Measurements from ENCODE around the gene KRTAP5-4. TPM values are rescaled to one million over a fixed set of nuclear protein-coding genes. Genes with fewer than 3 reads are reported as not detected.
"Not testable (repeated sequence)": the region's sequence is repeated elsewhere in the genome, so short reads cannot be mapped to it uniquely, and the experiment has no call there.

KRTAP5-4 gene
- total RNA-seq, 3 donors from 2014 or later, result not detected

DNA sequence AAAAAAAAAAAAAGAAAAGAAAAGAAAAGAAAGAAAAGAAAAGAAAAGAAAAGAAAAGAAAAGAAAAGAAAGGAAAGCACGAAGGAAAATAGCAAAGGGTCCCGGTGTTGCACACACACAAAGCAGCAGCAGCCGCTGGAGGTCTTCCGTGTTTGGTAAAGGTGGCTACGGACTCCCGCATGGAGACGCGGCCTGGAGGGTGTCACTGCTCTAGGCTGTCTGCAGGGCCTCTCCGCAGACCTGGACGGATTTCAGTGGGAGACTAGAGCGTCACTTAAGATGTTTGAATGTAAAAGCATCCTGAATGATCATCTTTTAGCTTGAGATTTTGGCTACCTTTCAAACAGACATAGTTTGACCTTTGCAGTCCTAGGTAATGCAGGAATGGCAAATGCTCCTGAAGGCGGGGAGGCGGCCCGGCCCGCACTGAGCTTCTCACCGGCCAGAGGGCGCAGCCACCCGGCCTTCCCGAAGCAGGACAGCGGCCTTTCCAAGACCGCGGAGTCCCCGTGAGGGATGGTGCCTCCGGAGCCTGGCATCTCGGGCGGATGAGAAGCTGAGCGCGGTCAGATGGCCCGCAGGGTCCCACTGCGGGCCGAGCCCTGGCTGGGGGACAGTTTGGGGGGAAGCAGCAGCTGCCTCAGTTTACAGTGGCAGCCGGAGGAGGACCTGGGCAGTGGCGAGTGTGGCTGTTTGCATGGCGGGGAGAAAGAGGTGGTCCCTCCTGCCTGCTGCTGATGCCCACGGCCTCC, 26.1 kb upstream of the KRTAP5-4 start:
- H3K9me3 Mint-ChIP-seq, result no peaks in the 10 kb centered on the region
- ATAC-seq (no peak), DNase-seq (no peak)
- H3K4me1 Mint-ChIP-seq (ENCODE audit: low read depth), result no peaks in the 10 kb centered on the region
- peaks cover 10% of the 10 kb centered on the region for H3K27me3 Mint-ChIP-seq (ENCODE audit: low read depth)
- no peak overlapping the region for H3K4me3 Mint-ChIP-seq
- no peaks in the 10 kb centered on the region for H3K36me3 Mint-ChIP-seq (ENCODE audit: insufficient read depth)

DNA sequence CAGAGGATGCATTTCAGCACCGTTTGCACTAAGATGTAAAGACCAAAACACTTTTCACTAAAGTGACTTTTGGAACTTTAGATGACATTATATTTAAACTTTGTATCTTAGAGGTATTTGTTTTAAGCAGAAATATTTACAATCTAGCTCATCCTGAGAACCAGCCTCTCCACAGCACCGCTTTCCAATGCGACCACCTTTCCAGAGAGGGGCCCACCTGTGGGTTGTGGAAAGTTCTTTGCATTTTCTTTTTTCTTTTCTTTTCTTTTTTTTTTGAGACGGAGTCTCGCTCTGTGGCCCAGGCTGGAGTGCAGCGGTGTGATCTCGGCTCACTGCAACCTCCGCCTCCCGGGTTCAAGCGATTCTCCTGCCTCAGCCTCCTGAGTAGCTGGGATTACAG, 24.6 kb upstream of the KRTAP5-4 start:
- H3K27me3 Mint-ChIP-seq (ENCODE audit: low read depth), result peaks cover 13% of the 10 kb centered on the region
- not testable (repeated sequence) for ATAC-seq; H3K4me3 Mint-ChIP-seq; H3K4me1 Mint-ChIP-seq (ENCODE audit: low read depth); H3K36me3 Mint-ChIP-seq (ENCODE audit: insufficient read depth); H3K9me3 Mint-ChIP-seq; DNase-seq

DNA sequence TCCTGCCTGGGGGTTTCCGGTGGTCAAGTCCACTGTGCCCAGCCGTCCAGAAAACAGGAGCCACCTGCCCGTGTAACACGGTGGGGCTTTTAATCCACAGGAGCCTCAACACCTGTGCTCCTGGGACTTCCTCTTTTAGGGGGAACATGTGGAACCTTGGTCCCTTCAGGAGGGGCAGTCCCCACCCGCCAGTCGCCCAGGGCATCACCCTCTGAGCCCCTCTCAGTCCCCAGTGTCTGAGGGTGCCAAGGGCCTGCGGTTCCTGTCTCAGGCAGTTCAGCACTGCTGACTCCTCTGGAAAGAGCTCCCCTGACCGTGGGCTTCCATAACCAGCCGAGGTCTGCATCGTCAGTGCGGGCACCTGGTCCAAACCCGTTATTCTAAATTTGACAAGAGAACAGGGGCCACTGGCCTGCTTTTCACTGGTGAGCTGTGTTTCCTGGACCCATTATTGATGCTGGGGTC, 23.5 kb upstream of the KRTAP5-4 start:
- no peak for DNase-seq
- no peak overlapping the region for H3K4me3 Mint-ChIP-seq

DNA sequence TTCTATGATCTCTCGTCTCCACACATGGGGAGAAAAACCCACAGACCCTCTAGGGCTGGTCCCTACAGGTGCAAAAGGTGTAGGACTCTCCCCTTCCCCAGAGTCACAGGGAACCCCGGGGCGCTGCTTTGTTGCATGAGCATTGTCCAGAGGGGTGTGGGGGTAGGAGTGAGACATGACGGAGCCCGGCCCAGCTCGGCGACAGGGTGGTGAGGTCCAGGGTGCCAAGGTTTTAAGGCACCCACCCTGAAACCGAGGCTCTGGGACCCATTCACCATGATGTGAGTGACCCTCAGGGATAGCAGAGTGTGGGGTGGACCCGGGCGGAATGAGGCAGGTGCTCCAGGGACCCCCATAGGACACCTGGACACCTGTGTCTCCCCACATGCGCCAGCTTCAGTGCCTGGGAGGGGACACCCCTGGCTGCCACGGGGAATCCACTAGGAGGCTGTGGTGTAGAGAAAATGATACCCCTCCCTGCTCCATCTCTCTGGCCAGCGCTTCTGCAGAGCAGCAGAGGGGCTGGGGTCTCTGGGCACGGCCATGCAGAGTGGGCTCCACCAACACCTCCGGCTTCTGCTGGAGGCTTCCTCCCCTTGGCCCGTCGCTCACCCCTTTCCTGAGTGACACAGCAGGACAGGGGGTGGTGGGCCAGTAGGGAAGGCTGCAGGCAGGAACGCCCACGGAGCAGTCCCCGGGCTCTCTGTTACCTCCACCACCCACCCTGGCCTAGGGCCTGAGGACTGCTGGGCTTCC, 22.8 kb upstream of the KRTAP5-4 start:
- Mint-ChIP-seq H3K4me1 (ENCODE audit: low read depth) (peaks cover 4% of the 10 kb centered on the region), H3K4me3 (no peak overlapping the region), H3K27me3 (ENCODE audit: low read depth) (peaks cover 23% of the 10 kb centered on the region), H3K36me3 (ENCODE audit: insufficient read depth) (no peaks in the 10 kb centered on the region), H3K9me3 (no peaks in the 10 kb centered on the region)
- DNase-seq (no peak), ATAC-seq (no peak)

More for the DNA sequence above, 23.5 kb upstream of the KRTAP5-4 start:
- ATAC-seq, result no peak
- H3K27me3 Mint-ChIP-seq (ENCODE audit: low read depth), result peaks cover 16% of the 10 kb centered on the region
- H3K9me3 Mint-ChIP-seq, result no peaks in the 10 kb centered on the region
- no peaks in the 10 kb centered on the region for H3K4me1 Mint-ChIP-seq (ENCODE audit: low read depth)
- no peaks in the 10 kb centered on the region for H3K36me3 Mint-ChIP-seq (ENCODE audit: insufficient read depth)

DNA sequence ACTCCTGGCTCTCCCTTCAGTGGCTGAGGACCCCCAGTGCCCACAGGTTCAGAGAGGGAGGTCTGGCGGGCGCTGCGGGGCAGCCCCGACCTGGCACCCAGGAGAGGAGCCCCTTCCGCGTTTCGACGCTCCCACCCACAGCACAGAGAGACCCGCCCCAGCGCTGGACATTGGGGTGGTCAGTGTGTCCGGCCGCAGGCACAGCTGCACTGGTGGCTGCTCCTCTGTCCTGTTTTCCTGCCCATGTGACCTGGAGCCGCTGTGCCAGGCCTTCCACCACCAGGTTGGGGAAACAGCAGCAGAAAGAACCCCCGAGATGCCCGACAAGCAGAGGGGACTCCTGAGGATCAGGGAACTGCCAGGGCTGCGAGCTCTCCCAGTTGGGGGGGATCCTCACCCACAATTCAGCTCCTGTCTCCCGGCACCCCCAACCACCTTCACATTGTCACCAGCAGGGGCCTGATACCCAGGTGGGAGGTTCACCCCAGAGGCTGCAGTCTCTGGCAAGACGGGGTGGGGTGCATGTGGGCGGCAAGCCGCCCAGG, 21.3 kb upstream of the KRTAP5-4 start:
- no peak for ATAC-seq
- no peak for DNase-seq
- H3K9me3 Mint-ChIP-seq, result no peaks in the 10 kb centered on the region
- H3K27me3 Mint-ChIP-seq (ENCODE audit: low read depth), result peaks cover 27% of the 10 kb centered on the region
- H3K4me3 Mint-ChIP-seq, result no peak overlapping the region
- no peaks in the 10 kb centered on the region for H3K36me3 Mint-ChIP-seq (ENCODE audit: insufficient read depth)
- H3K4me1 Mint-ChIP-seq (ENCODE audit: low read depth), result peaks cover 5% of the 10 kb centered on the region

DNA sequence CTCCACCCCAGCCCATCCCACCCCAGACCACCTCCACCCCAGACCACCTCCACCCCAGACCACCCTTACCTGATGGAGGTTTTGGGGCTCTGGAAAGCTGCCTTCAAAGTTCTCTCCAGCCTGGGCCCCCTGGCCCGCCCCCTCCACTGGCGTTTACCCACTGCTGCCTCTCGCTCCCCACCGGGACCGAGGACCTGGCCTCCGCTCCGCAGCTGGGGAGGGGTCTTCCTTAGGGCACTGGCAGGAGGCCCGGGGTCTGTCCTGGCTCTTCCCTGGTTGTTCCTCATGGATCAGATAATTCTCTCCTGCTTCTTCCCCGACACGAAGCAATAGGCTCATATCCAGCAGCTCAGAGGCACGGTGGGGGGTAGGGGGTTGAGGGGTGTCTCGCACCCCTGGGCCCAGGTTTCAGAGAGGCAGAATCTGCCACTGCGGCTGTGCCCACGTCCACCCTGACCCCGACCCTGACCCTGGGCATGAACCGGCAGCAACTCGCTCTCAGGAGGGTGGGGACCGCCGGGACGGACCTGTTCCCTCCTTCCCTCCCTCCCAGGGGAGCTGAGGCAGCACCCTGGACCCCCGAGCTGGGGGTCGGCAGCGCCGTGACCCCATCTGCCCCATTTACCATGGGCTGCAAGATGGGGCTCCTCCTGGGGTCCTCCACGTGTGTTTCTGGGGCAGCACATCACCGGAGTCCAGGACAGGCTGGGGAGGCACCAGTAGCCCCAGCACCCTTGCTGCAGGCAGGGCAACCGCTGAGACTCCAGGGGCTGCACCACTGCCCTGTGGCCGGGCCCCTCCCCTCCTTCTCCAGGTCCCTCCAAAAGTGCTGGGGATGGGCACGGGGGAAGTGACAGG, 20.6 kb upstream of the KRTAP5-4 start:
- H3K4me1 Mint-ChIP-seq (ENCODE audit: low read depth), result peaks cover 5% of the 10 kb centered on the region
- H3K9me3 Mint-ChIP-seq, result no peaks in the 10 kb centered on the region

DNA sequence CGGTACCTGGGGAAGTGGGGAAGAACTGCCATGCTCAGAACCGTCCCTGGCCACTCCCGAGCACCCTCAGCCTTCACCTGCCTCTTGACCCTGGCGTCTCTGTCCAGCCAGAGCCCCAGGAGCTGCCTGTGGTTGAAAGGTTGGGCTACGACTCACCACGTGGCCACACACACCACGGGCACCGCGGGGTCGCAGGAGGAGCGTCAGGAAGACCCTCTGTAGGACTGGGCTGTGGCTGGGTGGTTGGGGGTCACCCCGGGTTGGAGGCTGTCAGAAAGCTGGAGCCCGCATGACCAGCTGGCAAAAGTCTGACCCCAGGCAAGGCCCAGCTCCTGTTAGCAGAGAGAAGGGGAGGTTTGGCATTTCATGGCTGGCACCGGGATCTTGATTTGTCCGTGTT, 19.2 kb upstream of the KRTAP5-4 start:
- Mint-ChIP-seq H3K4me1 (ENCODE audit: low read depth) (peaks cover 5% of the 10 kb centered on the region), H3K4me3 (no peak overlapping the region), H3K27me3 (ENCODE audit: low read depth) (peaks cover 23% of the 10 kb centered on the region), H3K9me3 (no peaks in the 10 kb centered on the region), H3K36me3 (ENCODE audit: insufficient read depth) (no peaks in the 10 kb centered on the region)
- DNase-seq (no peak), ATAC-seq (no peak)

More for the DNA sequence above, 20.6 kb upstream of the KRTAP5-4 start:
- no peak for ATAC-seq
- Mint-ChIP-seq H3K36me3 (ENCODE audit: insufficient read depth) (no peaks in the 10 kb centered on the region), H3K27me3 (ENCODE audit: low read depth) (peaks cover 27% of the 10 kb centered on the region), H3K4me3 (no peak overlapping the region)
- no peak for DNase-seq

DNA sequence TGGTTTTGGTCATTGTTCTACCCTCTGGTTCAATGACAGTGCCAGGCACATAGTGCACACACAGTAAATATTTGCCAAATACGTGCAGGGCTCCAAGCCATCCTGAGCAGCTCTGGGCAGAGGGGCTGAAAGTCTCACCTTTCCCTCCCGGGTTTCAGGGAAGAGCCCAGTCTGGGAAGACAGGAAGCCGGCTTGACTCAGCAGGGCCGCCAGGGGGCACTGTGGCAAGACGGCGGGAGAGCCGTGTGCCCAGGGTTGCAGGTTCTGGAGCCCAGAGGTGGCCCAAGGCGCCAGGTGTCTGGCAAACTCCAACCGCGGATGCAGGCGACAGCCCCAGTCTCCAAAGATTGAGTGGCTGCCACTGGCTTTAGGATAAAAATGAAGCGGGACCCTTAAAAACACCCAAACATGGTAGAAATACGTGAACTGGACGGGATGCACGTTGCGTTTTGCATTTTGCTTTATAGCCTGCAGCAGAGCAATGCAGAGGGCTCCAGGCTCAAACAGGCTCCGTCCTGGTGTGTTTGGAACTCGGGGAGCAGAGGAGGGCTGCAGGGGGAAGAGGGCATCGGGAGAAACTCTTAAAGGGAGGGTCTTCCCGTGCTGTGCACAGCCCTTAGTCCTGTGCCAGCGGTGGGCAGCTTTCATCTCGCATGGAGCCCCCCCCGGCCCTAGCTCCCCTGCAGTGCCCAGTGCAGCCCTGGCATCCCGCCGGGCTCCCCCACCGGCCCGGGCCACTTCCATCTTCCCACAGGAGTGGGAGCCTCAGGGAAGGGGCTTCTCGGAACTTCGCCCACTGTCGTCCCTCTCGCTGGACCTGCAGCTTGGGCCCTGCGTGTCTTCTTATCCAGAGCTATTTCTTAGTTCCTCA, 18.4 kb upstream of the KRTAP5-4 start:
- peaks cover 25% of the 10 kb centered on the region for H3K27me3 Mint-ChIP-seq (ENCODE audit: low read depth)
- no peak overlapping the region for H3K4me3 Mint-ChIP-seq
- ATAC-seq (peak in 1 of 2 donors; percentile 48), DNase-seq (no peak)
- peaks cover 5% of the 10 kb centered on the region for H3K4me1 Mint-ChIP-seq (ENCODE audit: low read depth)
- no peaks in the 10 kb centered on the region for H3K9me3 Mint-ChIP-seq
- no peaks in the 10 kb centered on the region for H3K36me3 Mint-ChIP-seq (ENCODE audit: insufficient read depth)

DNA sequence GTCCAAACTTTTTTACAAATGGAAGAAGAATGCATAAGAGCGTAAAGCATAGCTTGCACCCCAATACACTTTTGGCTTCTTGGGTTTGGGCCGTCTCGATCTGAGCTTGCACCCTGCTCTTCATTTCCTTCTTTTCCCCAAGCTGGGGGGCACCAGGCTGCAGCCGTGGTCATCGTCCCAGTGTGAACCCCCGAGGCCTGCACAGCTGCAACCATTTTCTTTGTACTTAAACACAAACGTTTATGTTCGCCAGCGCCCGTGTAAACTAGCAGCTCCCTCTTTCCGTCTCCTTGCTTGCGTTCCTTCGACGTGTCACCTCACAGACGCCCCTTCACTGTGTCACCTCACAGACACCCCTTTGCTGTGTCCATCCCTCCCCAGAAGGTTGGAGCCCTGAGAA, 17.7 kb upstream of the KRTAP5-4 start:
- Mint-ChIP-seq H3K4me1 (ENCODE audit: low read depth) (peaks cover 5% of the 10 kb centered on the region), H3K36me3 (ENCODE audit: insufficient read depth) (no peaks in the 10 kb centered on the region), H3K4me3 (no peak overlapping the region), H3K9me3 (no peaks in the 10 kb centered on the region), H3K27me3 (ENCODE audit: low read depth) (peaks cover 30% of the 10 kb centered on the region)
- ATAC-seq, result no peak
- DNase-seq, result no peak

DNA sequence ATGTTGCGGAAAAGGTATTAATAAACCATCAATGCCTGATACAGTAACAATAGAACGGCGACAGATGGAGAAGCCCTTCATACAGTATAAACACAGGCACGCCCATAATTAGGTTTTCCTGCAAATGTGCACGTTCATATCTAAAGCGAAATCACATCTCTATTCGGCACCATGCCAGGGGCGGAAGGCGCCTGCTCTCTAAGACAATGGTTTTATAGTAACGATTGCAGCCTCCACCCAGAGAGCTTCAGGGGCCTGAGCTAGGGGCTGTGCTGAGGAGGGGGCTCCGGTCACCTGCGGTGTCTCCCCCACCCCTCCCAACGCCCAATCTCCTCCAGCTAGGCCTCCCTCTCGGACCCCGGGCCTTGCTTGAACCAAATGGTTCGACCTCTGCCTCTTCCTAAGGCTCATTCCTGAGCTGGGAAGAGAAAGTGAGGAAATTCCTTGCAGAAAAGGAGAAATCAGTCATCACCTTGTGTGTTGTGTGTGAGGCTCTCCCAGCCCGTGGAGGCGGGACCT, 17.2 kb upstream of the KRTAP5-4 start:
- ATAC-seq, result no peak
- Mint-ChIP-seq H3K4me1 (ENCODE audit: low read depth) (peaks cover 5% of the 10 kb centered on the region), H3K36me3 (ENCODE audit: insufficient read depth) (no peaks in the 10 kb centered on the region), H3K27me3 (ENCODE audit: low read depth) (peaks cover 25% of the 10 kb centered on the region), H3K9me3 (no peaks in the 10 kb centered on the region), H3K4me3 (no peak overlapping the region)
- no peak for DNase-seq

DNA sequence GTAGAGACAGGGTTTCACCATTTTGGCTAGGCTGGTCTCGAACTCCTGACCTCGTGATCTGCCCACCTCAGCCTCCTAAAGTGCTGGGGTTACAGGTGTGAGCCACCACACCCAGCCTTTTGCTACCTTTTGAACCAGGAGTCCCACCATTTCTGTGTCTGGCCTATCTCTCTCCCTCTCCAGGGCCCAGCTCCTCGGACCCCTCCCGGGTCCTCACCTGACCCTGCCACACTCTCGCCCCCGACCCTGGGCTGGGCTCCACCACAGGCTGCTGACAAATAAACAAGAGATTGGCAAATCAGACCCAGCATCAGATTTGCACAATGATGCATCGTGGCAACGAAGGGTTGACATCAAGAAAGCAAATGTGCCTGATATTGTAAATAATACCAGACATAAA, 16.4 kb upstream of the KRTAP5-4 start:
- ATAC-seq (no peak), DNase-seq (no peak)
- Mint-ChIP-seq H3K4me1 (ENCODE audit: low read depth) (peaks cover 5% of the 10 kb centered on the region), H3K4me3 (no peak overlapping the region), H3K36me3 (ENCODE audit: insufficient read depth) (no peaks in the 10 kb centered on the region), H3K9me3 (no peaks in the 10 kb centered on the region), H3K27me3 (ENCODE audit: low read depth) (peaks cover 30% of the 10 kb centered on the region)

DNA sequence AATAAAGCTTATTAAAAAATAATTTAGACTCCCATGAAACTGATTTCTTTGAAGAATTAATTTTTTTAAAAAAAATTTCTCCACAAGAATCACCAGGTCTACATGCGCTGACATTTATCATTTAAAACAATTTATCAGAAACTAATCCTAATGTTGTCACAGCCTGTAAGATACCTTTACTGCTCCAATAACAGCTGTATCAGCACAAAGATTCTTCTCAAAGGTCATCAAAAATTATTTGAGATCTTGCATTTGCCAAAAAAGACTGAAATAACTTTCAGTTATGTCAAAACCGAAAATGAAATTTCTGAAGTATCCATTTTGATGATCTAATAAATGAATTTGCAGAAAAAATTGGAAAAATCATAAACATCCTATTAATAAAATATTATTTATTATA, 15.7 kb upstream of the KRTAP5-4 start:
- DNase-seq (no peak), ATAC-seq (no peak)
- no peaks in the 10 kb centered on the region for H3K36me3 Mint-ChIP-seq (ENCODE audit: insufficient read depth)
- H3K4me3 Mint-ChIP-seq, result no peak overlapping the region
- H3K27me3 Mint-ChIP-seq (ENCODE audit: low read depth), result peaks cover 35% of the 10 kb centered on the region
- no peaks in the 10 kb centered on the region for H3K9me3 Mint-ChIP-seq
- peaks cover 6% of the 10 kb centered on the region for H3K4me1 Mint-ChIP-seq (ENCODE audit: low read depth)

DNA sequence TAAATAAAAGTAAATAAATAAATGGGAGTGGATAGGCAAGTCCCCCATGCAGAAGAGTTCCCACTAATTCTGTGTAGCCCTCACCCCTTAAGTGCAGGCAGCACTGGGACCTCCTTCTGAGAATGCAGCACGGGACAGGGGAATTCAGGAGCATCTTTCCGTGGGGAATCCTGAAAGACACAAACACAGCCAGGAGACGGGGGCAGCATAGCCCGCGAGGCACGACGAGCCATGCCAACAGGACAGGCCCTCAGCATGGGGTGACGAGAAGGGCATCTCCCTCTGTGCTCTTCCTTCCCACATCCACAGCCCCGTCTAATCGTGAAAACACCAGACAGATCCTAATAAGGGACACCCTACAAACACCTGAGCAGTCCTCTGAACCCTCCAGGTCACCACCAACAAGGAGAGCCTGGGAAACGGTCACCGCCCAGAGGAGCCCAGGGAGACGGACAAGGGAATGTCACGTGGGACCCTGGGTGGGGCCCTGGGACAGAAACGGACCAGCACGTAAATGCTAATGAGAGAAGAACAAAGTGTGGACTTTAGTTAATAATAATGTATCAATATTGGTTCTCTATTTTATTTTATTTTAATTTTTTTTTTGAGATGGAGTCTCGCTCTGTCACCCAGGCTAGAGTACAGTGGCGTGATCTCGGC, 14.5 kb upstream of the KRTAP5-4 start:
- Mint-ChIP-seq H3K4me3 (no peak overlapping the region), H3K27me3 (ENCODE audit: low read depth) (peaks cover 37% of the 10 kb centered on the region), H3K4me1 (ENCODE audit: low read depth) (peaks cover 7% of the 10 kb centered on the region), H3K36me3 (ENCODE audit: insufficient read depth) (no peaks in the 10 kb centered on the region), H3K9me3 (no peaks in the 10 kb centered on the region)
- ATAC-seq, result no peak
- no peak for DNase-seq

Data from activated T-cell treated with anti-CD3 and anti-CD28 coated beads, Interleukin-2, amount 50 U/mL, for 4 hours (primary cell).